DMS153 treated with DMSO at 0.1 percent for 48 hours (cell line): ENCODE measurements around the gene FXYD5.
"Not testable (repeated sequence)": the region's sequence is repeated elsewhere in the genome, so short reads cannot be mapped to it uniquely, and the experiment has no call there.

Experiments
- DNase-seq: peaks from one replicate; lab custom pipeline; 2025; ENCODE audit not compliant: unreplicated experiment; lab: John Stamatoyannopoulos, UW

Gene FXYD5

GRCh38 chr19:35119578-35120155 is 34.9 kb upstream of the FXYD5 start:
- no peak for DNase-seq

- no peak for DNase-seq
Measured at GRCh38 chr19:35120492-35120891, 34.0 kb upstream of the FXYD5 start.

- no peak for DNase-seq
Measured at GRCh38 chr19:35120898-35121297, 33.6 kb upstream of the FXYD5 start.

- DNase-seq: no peak
Measured at GRCh38 chr19:35122687-35123551, 31.6 kb upstream of the FXYD5 start.

GRCh38 chr19:35123573-35123972 is 31.0 kb upstream of the FXYD5 start:
- no peak for DNase-seq

- peak; percentile 83 for DNase-seq
Measured at GRCh38 chr19:35124098-35125060, 30.2 kb upstream of the FXYD5 start.

GRCh38 chr19:35125270-35125717 is 29.2 kb upstream of the FXYD5 start:
- DNase-seq: no peak

- DNase-seq: no peak
Measured at GRCh38 chr19:35125749-35126623, 28.5 kb upstream of the FXYD5 start.

GRCh38 chr19:35126624-35126959 is 27.9 kb upstream of the FXYD5 start:
- no peak for DNase-seq

- DNase-seq: no peak
Measured at GRCh38 chr19:35127871-35128270, 26.7 kb upstream of the FXYD5 start.

- DNase-seq: no peak
Measured at GRCh38 chr19:35128398-35129057, 26.0 kb upstream of the FXYD5 start.

- DNase-seq: not testable (repeated sequence)
Measured at GRCh38 chr19:35129724-35130274, 24.7 kb upstream of the FXYD5 start.

GRCh38 chr19:35130761-35131720 is 23.5 kb upstream of the FXYD5 start:
- DNase-seq: no peak

GRCh38 chr19:35132254-35132653 is 22.3 kb upstream of the FXYD5 start:
- no peak for DNase-seq

GRCh38 chr19:35133826-35134225 is 20.7 kb upstream of the FXYD5 start:
- no peak for DNase-seq

GRCh38 chr19:35134601-35135242 is 19.8 kb upstream of the FXYD5 start, which contains the start of gene LGI4:
Gene LGI4, minus strand, starts transcription at chr19:35135059. Its CDS starts 379 bp downstream, at chr19:35134680.
- DNase-seq: no peak

GRCh38 chr19:35135389-35135909 is 19.1 kb upstream of the FXYD5 start:
- DNase-seq: peak; percentile 7

- DNase-seq: no peak
Measured at GRCh38 chr19:35136231-35136630, 18.3 kb upstream of the FXYD5 start.
